GM18505 (cell line): Measurements from ENCODE around the gene BNC1.
"Not testable (repeated sequence)": the region's sequence is repeated elsewhere in the genome, so short reads cannot be mapped to it uniquely, and the experiment has no call there.

ENCODE experiments used
- ATAC-seq: cut with Tn5 transposase; IDR thresholded peaks from one replicate; pipeline ENCODE4 v1.9.1; 2021; ENCODE audit not compliant: unreplicated experiment
- POLR2A ChIP-seq: IDR thresholded peaks from 4 replicates; pipeline ENCODE4 v1.6.1; 2011; ENCODE audit warnings: borderline replicate concordance; ENCODE audit not compliant: insufficient read depth, insufficient read length; ENCODE audit errors: extremely low read depth

The BNC1 gene

GRCh38 chr15:83285284-83285978, 967 bp upstream of the BNC1 start:
- no peak for ATAC-seq
- no peak for TF ChIP-seq POLR2A

- ATAC-seq: no peak
- TF ChIP-seq POLR2A: no peak
Observed at GRCh38 chr15:83283813-83284558, 478 bp downstream of the BNC1 start.

GRCh38 chr15:83283138-83283812, 1.2 kb downstream of the BNC1 start:
- ATAC-seq: no peak
- no peak for TF ChIP-seq POLR2A

- TF ChIP-seq POLR2A: no peak
- no peak for ATAC-seq
Observed at GRCh38 chr15:83282776-83283137, 1.7 kb downstream of the BNC1 start.

- TF ChIP-seq POLR2A: no peak
- ATAC-seq: no peak
Observed at GRCh38 chr15:83282141-83282540, 2.3 kb downstream of the BNC1 start.

GRCh38 chr15:83278191-83278590, 6.3 kb downstream of the BNC1 start:
- ATAC-seq: no peak
- TF ChIP-seq POLR2A: no peak

GRCh38 chr15:83276661-83277060, 7.8 kb downstream of the BNC1 start:
- TF ChIP-seq POLR2A: no peak
- ATAC-seq: no peak

GRCh38 chr15:83275412-83275811, 9.1 kb downstream of the BNC1 start:
- TF ChIP-seq POLR2A: no peak
- ATAC-seq: no peak

GRCh38 chr15:83270176-83270575, 14.3 kb downstream of the BNC1 start:
- ATAC-seq: no peak

GRCh38 chr15:83268147-83268546, 16.3 kb downstream of the BNC1 start:
- TF ChIP-seq POLR2A: no peak
- no peak for ATAC-seq

More at GRCh38 chr15:83270176-83270575, 14.3 kb downstream of the BNC1 start:
- no peak for TF ChIP-seq POLR2A

- no peak for TF ChIP-seq POLR2A
- no peak for ATAC-seq
Observed at GRCh38 chr15:83262594-83263315, 21.7 kb downstream of the BNC1 start.

GRCh38 chr15:83262181-83262580, 22.3 kb downstream of the BNC1 start:
- not testable (repeated sequence) for ATAC-seq

GRCh38 chr15:83250781-83251180, 33.7 kb downstream of the BNC1 start:
- no peak for ATAC-seq
- no peak for TF ChIP-seq POLR2A
